Stimulated activated CD8-positive, alpha-beta memory T cell treated with anti-CD3 and anti-CD28 coated beads, Interleukin-4, amount 100 ng/mL, for 1 hour (primary cell): ENCODE data around the gene SMG5.

Experiments used
- DNase-seq, 2 donors: peaks; one replicate each; pipeline ENCODE4 v3.0.0-alpha.2; 2020; ENCODE audit warnings: low read depth in 2 of 2, low spot score in 1 of 2

SMG5 gene

DNA sequence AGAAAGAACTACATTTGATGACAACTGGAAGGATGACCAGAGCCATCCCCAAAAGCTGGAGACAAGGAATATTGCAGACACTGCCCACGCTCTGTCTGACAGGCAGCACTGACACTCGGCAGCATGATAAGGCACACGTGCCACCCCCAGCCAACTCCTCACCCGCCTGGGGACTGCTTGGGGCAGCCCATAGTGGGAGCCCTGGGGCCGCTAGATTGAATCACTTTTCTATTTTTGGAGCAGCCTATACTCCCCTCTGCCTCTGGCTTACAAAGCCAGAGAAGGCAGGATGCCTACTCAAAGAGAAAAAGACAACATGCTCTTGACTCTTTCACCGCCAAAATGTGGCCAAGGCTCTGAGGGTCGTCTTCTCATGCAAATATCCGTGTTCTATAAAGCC lies 1.3 kb downstream of the SMG5 start:
- DNase-seq: no peak

DNA sequence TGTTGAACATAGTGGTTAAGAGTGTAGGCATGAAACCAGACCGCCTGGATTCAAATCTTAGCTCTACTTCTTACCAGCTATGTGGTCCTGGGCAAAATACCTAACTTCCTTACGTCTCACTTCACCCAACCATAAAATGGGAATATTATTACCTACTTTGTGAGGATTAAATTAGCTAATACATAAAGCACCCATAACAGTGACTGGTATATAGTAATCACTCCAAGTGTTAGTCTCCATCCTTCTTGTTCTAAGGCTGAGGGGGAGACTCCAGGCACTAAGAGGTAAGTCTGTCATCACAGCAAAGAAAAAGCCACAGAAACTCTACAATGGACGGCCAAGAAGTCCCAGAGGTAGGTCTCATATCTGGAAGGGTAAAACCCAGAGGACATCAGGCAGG lies 2.8 kb downstream of the SMG5 start:
- no peak for DNase-seq

DNA sequence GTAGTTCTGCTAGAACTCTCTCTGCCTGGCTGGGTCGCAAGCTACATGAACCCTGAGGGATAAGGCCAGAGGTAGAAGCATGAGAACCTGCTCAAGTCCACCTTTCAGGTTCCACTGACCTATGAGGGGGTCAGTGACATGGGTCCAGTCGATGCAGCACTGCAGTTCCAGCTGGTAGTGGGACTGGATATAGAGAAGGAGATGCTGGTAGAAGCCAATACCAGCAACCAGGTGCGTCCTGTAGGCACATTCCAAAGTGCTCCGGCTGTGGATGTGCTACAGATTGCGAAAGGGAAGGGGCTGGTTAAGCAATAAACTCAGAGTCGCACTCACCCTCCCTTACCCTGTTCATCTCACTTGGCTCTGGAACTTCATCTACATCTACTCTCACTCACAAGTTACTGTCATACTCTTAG lies 5.7 kb downstream of the SMG5 start:
- no peak for DNase-seq

DNA sequence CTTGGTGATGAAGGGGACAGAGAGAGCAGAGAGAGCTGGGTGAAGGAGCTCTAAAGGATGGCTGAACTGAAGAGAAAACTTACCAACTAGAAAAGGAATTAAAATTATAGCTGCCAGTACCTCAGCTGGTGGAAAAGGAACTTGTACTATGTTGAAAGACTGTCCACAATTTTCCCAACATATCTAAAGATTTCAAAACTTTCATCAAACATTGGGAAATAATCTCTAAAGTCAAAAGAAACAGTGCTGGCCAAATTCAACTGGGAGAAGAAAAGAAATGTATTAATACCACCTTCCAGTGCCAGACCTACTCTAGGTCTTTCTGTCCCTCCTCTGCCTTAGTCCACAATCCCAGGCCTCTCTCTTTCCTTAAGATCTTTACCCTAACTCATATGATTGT lies 6.1 kb downstream of the SMG5 start:
- no peak for DNase-seq

DNA sequence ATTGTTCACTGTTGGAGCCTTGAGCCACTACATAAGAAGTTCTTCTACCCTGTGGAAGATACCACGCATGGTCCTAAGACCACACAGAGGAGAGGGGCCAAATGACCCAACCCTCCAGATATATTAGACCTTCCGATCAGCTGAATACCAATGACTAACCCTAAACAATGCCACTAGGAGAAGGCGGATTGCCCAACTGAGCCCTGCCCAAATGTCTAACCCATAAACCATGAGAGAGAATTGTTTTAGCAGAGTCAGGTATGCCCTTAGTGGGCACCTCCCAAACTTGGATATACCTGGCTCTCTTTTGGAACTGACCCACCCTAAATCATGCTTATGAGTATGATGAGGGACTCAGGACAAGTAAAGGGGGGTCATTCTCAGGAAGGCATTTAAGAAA lies 12.3 kb downstream of the SMG5 start:
- no peak for DNase-seq

DNA sequence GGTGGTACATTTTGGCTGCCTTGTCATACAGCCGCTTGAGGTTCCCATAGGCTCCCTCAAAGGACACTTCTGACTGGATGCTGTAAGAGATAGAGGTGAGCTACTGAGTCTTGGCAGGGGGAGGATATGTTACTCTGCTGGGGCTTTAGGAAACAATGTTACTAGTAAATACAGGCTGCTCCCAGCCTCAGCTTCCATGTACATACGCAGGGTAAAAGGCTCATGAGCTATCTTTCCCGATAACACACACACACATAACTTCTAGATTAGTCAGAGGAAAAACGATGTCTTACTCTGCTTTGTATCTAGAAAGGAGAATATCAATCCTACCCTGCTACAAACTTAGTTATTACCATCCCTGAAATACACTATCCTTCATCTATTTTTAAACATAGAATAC lies 14.3 kb downstream of the SMG5 start:
- no peak for DNase-seq

DNA sequence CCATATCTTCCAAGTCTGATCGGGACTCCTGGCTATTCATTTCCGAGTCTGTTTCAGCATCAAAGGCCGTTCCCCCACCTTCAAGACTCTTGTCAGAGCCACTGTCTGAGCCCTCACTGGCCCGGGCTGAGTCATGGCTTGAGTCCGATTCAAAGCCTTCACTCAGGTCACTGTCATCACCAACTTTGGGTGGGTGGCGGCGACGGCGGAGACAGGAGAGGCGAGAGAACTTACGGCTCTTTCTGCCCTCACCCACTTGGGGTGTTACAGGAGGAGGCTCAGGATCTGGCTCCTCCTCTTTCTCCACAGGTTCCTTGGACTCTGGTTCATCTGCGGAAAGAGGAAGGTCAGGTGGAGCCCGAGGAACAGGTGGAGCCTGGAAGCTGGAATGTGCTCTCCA lies 16.6 kb downstream of the SMG5 start:
- no peak for DNase-seq

DNA sequence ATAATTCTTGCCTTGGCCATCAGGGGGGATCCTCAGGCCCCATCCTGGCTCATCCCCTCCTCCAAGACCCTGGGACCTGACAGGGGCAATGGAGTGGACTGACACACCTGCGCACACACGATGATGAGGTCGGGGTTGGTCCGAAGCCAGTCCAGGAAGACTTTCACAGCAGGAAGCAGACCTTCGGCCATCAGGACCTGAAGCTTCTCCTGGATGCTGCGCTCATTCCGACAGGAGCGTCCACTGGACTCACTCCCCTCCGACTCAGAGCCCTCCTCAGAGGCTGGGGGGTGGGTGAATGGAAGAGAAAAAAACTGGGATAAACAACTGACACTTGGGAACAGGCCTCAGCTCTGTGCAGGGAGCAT lies 19.4 kb downstream of the SMG5 start:
- DNase-seq: no peak

DNA sequence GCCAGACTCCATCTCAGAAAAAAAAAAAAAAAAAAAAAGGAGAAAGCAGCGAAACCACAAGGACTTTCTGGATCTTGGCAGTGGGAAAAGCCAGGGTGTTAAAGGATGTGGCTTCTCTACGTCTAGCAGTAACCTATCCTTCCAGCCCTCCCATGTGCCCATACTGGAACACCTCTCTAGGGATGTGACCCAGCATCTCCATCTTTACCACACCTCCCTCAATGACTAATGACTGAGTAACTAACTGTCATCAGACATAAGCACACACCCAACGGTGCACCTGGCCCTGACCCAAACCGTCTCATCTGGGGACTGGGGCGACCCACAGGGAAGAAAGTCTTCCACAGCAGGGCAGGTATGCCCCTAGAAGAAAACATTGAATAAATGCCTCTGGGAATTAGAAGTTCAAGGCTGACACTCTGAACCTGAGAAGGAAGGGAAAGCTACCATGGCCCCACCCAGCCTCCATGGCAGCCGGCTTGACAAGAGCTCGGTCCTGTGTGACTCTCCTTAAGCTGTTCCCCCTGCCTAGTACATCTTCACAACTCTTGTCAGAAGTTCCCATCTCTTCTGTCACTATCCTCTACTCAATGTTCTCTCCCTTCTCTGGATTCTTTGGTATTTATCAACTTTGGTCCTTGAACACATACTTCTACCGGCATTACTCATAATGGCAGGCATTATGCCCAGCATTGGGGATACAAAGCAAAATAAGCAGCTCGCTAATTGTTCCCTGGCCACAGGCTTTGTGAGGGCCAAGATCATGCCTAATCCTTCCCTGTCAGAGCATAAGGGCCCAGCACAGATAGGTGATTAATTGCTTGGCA lies 20.0 kb downstream of the SMG5 start:
- DNase-seq: no peak

DNA sequence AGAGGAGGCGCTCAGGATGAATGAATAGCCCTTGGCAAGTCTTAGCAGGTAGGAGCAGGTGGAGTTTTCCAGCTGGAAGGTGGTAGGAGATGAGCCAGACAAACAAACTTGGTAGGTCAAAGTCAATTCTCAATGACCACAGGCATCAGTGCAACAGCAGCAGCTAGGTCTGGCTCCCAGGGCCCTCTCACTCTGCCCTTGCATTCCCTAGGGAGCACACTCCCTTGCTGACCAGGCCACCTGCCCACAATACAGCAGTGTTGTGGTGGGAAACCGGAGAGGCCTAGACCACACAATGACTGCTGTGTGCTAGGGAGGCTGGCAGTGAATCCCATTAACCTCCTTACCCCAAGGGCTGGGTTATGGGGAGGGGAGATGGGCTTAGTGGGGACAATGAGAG lies 21.7 kb downstream of the SMG5 start:
- DNase-seq: no peak

DNA sequence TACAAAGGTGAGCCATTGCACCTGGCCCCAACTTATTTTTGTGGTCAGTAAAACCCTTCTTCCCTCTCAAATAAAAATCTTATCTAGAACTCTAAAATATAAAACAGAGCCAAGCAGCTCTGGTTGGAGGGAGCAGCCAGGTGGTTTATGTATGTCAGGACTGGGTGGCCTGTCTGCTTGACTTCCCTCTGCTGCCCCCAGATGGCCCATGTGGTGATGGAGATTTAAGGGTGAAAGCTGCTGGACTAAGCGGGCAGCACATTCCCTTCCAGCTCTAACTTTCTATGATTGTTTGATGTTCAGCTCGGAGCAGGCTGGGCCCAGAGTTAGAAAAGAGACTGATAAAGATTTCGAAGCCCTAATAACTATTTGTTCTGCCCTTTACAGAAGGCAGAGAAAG lies 22.8 kb downstream of the SMG5 start:
- DNase-seq: no peak

DNA sequence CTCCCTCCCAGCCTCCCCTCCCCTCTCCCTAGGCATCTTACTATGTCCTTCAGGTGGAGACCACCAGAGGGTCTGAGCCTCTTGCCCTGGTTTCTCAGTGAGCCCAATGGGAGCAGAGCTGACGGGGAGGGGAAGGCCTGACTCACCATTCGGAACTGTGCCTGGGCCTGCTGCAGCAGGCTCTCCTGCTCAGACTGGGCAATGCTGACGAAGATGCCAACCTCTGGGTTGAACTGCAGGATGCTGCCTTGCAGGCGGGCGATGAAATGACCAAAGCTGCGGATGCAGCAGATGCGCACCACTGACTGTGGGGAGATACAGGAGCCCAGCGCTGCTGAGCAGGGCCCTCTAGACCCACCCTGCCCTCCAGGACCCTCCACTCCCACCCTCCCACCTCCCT lies 23.8 kb downstream of the SMG5 start:
- DNase-seq: no peak

DNA sequence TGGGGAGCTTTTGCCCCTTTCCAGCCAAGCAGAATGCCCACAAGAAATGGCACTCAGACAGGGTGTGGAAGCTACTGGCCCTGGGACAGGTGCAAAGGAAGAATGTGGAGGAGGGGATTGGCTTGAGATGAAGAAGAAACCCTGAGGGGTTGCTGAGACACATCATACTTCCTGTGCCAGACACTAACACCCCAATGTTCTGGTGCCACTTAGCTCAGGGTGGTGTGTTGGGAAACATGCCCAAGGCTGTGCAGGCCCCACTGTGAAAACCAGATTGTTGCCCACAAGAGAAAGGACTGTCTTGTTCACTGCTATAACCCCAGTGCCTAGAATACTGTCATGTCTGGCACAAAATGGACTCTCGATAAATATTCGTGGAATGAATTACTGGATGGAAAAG lies 24.9 kb downstream of the SMG5 start:
- DNase-seq: no peak

DNA sequence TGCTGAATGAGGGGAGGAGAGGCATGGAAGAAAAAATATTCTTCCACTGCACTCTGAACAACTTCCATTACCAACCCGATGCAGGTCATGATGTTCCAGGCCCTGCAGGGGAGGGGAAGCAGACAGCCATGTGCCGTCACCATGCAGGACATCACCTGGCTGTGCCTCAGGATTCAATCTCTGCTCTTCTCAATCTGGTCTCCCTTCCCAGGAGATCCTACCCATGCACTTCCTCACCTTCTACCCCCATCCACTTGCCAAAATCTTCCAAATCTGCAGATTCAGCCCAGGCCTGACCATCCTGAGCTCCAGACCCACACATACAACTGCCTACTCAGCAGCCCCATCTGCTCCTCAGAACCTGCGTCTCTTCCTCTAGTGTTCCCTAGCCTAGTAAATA lies 29.0 kb downstream of the SMG5 start:
- DNase-seq: no peak

DNA sequence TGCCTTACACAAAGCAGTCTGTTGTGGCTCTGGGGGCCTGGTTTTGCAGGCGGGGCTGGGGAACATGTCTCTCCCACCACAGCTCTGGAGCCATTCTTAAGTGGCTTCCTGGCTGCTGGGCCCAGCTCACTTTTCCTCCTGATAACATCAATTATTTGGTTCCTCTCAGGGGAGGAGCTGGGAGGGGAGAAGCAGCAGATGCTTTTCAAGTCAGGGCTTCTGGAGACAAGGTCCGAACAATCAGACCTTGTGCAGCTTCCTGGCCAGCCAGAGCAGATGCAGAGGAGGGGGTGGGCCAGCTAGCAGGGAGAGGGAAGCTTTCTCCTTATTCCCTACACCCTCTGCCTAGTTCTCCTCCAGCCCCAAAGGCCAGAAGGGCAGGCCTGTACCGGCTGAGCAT lies 31.1 kb downstream of the SMG5 start:
- DNase-seq: no peak

DNA sequence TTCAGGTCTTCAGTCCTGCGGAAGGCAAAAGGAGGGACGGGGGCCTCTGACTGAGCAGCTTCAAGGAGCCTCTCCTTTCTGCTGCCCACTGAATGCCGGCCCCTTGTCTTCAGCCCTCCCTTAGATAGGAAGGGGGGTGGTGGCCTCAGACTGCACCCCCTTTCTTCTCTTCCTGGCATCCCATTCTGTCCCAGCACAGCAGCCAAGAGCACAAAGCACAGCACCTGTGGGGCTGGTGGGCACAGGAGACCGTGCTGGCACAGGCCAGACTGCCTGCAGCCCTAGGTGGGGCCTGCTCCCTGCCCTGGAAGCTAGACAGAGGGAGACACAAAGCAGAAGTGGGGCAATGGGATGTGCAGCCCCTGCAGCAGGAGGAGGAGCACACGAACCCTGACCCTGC lies 33.0 kb downstream of the SMG5 start:
- no peak for DNase-seq

DNA sequence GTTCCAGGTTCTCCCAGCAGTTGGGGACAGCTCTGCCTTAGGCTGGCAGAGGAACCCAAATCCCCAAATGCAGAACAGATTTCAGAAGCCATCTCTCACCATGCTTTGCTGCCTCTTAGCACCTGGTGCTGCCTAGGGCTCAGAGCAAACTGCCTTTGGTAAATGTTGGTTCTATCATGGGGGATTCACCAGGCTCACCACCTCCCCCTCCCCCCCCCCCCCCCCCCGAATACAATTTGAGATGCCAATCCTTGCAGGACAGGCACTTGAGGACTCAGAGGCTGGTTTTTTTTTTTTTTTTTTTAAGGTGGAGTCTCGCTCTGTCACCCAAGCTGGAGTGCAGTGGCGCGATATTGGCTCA lies 34.3 kb downstream of the SMG5 start:
- DNase-seq: no peak

DNA sequence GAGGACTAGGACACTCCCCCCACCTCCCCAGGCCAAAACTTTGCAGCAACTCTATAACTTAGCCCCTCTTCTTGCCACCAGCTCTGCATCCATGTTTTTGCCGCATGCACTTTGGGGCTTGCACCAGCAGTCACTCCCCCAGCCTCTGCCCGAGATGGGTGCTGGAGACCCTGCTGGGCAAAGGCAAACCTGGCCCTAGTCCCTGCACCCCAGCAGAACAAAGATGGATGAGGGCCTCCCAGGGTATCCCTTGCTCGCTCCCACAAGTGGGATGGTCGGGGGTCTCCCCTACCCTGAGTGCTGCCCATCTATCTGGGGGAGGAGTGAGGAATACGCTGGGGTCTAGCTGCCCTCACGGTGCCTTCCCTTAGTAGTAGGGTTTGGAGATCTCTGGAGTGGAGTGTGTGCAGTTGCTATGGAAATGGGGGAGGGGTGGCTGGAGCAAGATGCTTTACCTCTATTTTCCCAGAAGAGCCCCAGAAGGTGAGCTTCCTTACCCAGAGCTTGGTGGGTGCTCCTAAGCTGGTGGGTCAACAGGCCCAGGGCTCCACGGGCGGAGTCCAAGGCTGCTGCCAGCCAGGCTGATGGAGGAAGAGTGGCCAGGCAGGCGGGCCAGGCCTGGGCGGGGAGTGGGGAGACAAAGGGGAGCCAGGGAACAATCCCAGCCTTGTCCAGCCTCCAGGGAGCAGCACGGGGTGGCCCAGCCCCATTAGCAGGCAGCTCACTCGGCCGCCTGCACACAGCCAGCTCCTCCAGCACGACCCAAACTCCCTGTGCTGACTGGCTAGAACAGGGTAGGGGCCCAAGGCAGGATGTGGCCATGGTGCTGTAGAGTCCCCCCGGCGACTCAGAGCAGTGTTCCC lies 34.9 kb downstream of the SMG5 start, which contains the start of gene PAQR6:
Gene PAQR6 (minus strand): TSS at position 597 of the 863 bp plus-strand sequence. CDS start 1,325 bp downstream, outside the sequence.
- DNase-seq: no peak

DNA sequence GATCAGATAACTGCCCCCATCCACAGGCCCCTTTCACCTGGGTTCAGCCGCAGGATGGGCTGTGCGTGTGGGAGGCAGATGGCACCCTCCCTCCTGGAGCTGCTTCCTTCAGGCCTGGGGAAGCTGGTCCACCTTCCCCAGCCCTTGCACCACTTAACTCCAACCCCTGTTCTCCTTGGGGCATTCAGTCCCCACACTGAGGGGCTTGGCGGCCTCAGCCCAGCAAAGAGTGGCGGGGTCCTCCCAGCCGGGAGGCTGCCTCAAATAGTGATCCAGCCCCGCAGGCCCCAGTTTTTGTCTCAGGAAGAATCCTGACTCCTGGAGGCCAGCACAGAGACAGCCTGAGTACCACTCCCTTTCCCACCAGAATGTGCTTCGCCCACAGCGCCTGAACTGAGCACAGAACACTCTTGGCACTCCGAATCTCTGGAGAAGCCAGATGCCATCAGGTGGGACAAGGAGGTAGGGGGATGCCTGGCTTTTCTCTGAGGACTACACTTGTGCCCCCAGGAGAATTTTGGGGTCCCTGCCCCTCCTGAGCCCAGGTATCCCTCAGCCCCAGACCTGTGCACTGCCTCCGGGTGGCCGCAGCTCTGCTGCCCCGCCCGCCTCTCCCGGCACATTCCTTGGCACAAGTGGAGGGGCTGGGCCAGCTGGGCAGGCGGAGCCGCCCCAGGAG lies 35.7 kb downstream of the SMG5 start:
- DNase-seq: no peak

DNA sequence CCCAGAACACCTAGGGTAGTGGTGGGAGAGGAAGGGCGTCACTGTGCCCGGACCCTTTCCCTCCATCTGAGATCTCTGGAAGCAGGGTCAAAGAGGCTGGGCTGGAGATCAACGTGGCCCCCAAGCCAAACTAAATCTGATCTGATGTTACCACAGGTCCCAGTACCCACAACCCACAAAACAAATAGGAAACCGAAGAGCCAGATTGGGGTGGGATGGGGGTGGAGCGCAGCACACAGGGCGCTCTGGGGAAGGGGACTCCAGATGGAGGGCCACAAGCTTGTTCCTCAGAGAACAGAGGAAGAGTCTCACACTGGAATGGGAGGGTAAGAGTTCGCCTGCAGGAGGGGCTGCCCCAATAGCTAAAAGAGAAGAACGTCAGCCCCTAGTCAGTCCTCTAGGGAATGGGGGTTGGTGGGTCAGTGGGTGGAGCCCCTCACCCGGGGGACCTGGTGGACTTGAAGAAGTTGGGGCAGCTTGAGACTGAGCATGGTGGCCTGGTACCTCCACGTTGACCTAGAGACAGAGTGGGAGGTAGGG lies 36.3 kb downstream of the SMG5 start:
- no peak for DNase-seq

DNA sequence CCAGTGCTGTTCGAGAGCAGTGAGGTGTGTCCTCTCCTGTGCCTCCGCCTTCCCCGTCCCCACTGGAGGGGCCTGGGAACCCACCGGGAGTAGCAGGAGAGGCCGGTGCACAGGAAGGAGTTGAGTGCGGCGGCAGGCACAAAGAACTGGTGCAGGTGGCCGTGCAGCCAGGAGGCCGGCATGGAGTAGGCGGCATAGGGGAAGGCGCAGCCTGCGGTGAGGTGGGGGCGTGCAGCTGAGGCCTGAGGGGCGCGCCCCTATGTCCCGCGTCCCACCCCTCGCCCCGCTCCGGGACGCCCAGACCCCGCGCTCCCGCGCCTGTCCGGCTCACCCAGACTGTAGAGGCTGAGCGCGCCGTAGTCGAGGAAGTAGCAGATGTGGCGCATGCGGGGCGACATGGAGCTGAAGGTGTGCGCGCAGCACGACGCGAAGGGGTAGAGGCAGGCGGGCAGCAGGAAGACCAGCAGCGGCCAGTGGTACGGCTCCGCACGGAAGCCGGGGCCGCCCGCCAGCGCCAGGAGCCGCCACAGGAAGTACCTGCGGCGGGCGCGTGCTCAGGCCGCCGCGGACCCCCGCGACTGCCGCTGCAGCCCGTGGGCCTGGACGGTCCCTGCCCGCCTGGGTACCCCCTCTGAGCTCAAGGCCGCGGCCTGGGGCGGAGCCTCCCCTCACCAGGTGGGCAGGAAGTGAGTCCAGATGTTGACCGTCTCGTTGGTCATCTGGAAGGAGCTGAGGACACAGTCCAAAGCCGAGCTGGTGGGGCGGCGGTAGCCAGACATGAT lies 37.0 kb downstream of the SMG5 start:
- DNase-seq: no peak
